HG03045 (cell line): ENCODE data around the gene STX7.

Experiments used
- ATAC-seq: cut with Tn5 transposase; IDR thresholded peaks from one replicate; pipeline ENCODE4 v1.9.1; 2021; ENCODE audit warnings: mild to moderate bottlenecking, moderate library complexity; ENCODE audit not compliant: unreplicated experiment

STX7 gene

GRCh38 chr6:132414322-132414721 is 98.6 kb downstream of the STX7 start:
- ATAC-seq, result no peak

GRCh38 chr6:132413499-132413802 is 99.5 kb downstream of the STX7 start:
- ATAC-seq, result no peak

- no peak for ATAC-seq
These were observed 100.0 kb downstream of the STX7 start for GRCh38 chr6:132412656-132413498.

- no peak for ATAC-seq
These were observed 101.6 kb downstream of the STX7 start for GRCh38 chr6:132411296-132411695.

GRCh38 chr6:132410830-132411229 is 102.1 kb downstream of the STX7 start:
- ATAC-seq, result no peak

GRCh38 chr6:132405143-132405915 is 107.6 kb downstream of the STX7 start:
- ATAC-seq, result no peak

GRCh38 chr6:132404736-132405135 is 108.2 kb downstream of the STX7 start:
- no peak for ATAC-seq

- no peak for ATAC-seq
These were observed 108.6 kb downstream of the STX7 start for GRCh38 chr6:132404330-132404729.

GRCh38 chr6:132401618-132402285 is 111.2 kb downstream of the STX7 start:
- no peak for ATAC-seq

- peak; percentile 73 for ATAC-seq
These were observed 111.9 kb downstream of the STX7 start, which contains the start of gene MOXD1 for GRCh38 chr6:132400883-132401617. Gene MOXD1 (minus strand): TSS chr6:132401475. CDS start chr6:132401426, 49 bp downstream.

- ATAC-seq, result peak; percentile 5
These were observed 112.4 kb downstream of the STX7 start for GRCh38 chr6:132400555-132400882.

GRCh38 chr6:132399376-132400074 is 113.4 kb downstream of the STX7 start:
- ATAC-seq, result no peak
